Measurements from ENCODE around the gene STRN3. TPM values are rescaled to one million over a fixed set of nuclear protein-coding genes. Genes with fewer than 3 reads are reported as not detected.

Gene STRN3
- total and polyA plus RNA-seq, 2 of the 8 experiments (the other 6 are each of a cell fraction or from before 2014, with no cell fraction given), result 8.7 to 38.1 TPM

GRCh38 chr14:30894923-30895515, 131.2 kb downstream of the STRN3 start (continued):
- TF ChIP-seq SIN3A (conservative IDR thresholded peaks at IDR 0.05 in 1 of 2, IDR thresholded peaks at IDR 0.05 in 1 of 2; ENCODE audit: low read depth in 1 of 2, low read length in 2 of 2), result no peak
- TF ChIP-seq CHD2 (IDR thresholded peaks at IDR 0.05; ENCODE audit: low read length), result no peak

Measured in H1 (cell line).